Fibroblast of lung (primary cell): Measurements from ENCODE around the gene GREB1.

Source experiments
- EZH2 ChIP-seq: IDR thresholded peaks from 2 replicates; pipeline ENCODE4 v1.5.1; 2012; ENCODE audit warnings: low read length, control low read depth, mild to moderate bottlenecking; ENCODE audit errors: missing control alignments
- TF ChIP-seq, protein P1 (sequence below), 2 donors: IDR thresholded peaks in 1 of 2; conservative IDR thresholded peaks in 1 of 2; 1 replicate in 1 of 2; 2 replicates in 1 of 2; pipeline ENCODE4 v1.5.1; 2011 to 2012; ENCODE audit warnings: low read length in 2 of 2, control low read depth in 1 of 2, inconsistent platforms in 1 of 2, low read depth in 1 of 2, mild to moderate bottlenecking in 1 of 2

DNA sequence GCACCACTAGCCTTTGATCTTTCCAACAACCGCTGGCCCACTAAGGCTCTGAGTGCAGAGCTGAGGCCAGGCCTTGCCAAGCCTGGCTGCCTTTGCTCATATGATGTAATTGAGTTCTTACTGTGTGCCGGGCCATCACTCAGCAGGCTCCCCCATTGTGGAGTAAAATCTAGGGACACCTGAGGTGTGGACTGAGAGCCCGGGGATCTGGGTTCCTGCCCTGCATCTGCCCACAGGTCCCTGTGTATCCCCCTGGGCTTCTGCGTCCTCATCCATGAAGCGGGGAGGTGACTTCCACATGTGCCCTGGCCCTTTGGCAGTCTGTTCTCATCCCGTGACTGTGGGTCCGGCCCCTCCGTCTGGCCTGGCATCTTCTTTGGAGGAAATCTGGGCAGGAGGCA is 33.8 kb downstream of the GREB1 start:
- TF ChIP-seq, protein P1, sequence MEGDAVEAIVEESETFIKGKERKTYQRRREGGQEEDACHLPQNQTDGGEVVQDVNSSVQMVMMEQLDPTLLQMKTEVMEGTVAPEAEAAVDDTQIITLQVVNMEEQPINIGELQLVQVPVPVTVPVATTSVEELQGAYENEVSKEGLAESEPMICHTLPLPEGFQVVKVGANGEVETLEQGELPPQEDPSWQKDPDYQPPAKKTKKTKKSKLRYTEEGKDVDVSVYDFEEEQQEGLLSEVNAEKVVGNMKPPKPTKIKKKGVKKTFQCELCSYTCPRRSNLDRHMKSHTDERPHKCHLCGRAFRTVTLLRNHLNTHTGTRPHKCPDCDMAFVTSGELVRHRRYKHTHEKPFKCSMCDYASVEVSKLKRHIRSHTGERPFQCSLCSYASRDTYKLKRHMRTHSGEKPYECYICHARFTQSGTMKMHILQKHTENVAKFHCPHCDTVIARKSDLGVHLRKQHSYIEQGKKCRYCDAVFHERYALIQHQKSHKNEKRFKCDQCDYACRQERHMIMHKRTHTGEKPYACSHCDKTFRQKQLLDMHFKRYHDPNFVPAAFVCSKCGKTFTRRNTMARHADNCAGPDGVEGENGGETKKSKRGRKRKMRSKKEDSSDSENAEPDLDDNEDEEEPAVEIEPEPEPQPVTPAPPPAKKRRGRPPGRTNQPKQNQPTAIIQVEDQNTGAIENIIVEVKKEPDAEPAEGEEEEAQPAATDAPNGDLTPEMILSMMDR (conservative IDR thresholded peaks at IDR 0.05 in 1 of 2, IDR thresholded peaks at IDR 0.05 in 1 of 2; ENCODE audit: low read depth in 1 of 2, low read length in 2 of 2): no peak
- no peak for TF ChIP-seq EZH2
